ENCODE data around the gene CCM2L. TPM values are rescaled to one million over a fixed set of nuclear protein-coding genes. Genes with fewer than 3 reads are reported as not detected.
"Not testable (repeated sequence)": the region's sequence is repeated elsewhere in the genome, so short reads cannot be mapped to it uniquely, and the experiment has no call there.

The CCM2L gene
- total RNA-seq, 2 experiments from 2014 or later: not detected

DNA sequence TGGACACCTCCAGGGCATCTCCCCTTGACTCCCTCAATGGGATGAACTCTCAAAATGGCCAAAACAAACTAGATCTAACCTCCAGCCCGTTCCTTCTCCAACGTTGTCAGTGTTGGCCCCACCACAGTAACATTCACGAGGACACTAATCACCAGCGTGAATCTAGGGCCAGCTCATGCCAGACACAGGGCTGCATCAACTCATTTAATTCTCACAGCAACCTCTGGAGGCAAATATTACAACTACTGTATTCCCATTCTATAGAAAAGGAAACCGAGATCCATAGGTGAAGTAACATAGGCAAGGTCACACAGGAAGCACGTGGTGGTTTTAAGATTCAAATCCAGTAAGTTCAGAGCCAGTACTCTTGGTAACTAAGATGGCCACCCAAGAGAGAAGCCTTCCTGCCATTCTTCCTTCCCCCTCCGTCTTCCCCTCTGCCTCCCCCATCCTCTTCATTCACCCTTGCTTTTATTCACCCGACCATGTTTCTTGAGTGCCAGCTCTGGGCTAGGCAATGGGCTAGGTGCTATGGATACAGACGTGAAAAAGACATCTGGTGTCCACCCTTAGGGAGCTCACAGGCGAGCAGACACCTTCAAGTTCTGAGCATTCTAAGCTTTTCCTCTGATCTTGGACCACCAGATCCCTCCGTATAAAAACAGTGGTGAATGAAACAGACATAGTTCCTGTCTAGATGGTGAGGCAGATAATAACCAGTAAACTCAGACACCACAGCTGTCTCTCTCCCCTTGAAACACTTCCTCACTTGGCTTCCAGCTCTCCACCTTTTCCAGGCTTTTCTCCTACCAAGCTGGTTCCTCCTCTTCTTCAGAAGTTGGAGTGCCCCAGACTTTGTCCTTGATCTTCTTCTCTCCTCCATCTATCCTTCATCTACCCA lies 9.6 kb downstream of the CCM2L start:
- peaks cover 16% of the 10 kb centered on the region for H3K4me1 Mint-ChIP-seq (ENCODE audit: low read depth)
- H3K9me3 Mint-ChIP-seq: no peaks in the 10 kb centered on the region
- intact Hi-C loops (cut with micrococcal nuclease): loop anchor here (5.0 kb wide), 1 partner anchor 198 kb away; no protein-coding TSS in a partner anchor
- no peak for DNase-seq
- H3K27me3 Mint-ChIP-seq (ENCODE audit: low read depth): peaks cover 66% of the 10 kb centered on the region
- peak overlapping the region; percentile 58 for H3K27ac Mint-ChIP-seq
- CTCF ChIA-PET: interaction anchor here (1.3 to 3.0 kb wide), 5 partner anchors 11 to 169 kb away, joined by 3 to 37 read pairs (median 4); no protein-coding TSS in a partner anchor
- H3K4me3 Mint-ChIP-seq: peak overlapping the region; percentile 77
- H3K36me3 Mint-ChIP-seq (ENCODE audit: low read depth): peaks cover 2% of the 10 kb centered on the region

- peaks cover 61% of the 10 kb centered on the region for H3K27me3 Mint-ChIP-seq (ENCODE audit: low read depth)
- H3K9me3 Mint-ChIP-seq: no peaks in the 10 kb centered on the region
Observed at GRCh38 chr20:32021091-32021490, 10.9 kb downstream of the CCM2L start.

GRCh38 chr20:32024683-32025295 lies 14.6 kb downstream of the CCM2L start:
- Mint-ChIP-seq H3K9me3 (no peaks in the 10 kb centered on the region), H3K36me3 (ENCODE audit: low read depth) (no peaks in the 10 kb centered on the region), H3K27me3 (ENCODE audit: low read depth) (peaks cover 39% of the 10 kb centered on the region), H3K4me1 (ENCODE audit: low read depth) (peaks cover 6% of the 10 kb centered on the region), H3K4me3 (no peak overlapping the region), H3K27ac (no peak overlapping the region)
- CTCF ChIA-PET: no interaction called here
- intact Hi-C loops (cut with micrococcal nuclease): no loop called here
- DNase-seq: no peak

More at GRCh38 chr20:32021091-32021490, 10.9 kb downstream of the CCM2L start:
- intact Hi-C loops (cut with micrococcal nuclease): no loop called here
- Mint-ChIP-seq H3K27ac (no peak overlapping the region), H3K4me1 (ENCODE audit: low read depth) (peaks cover 16% of the 10 kb centered on the region), H3K36me3 (ENCODE audit: low read depth) (peaks cover 2% of the 10 kb centered on the region), H3K4me3 (no peak overlapping the region)
- CTCF ChIA-PET: interaction anchor here (1.6 to 3.0 kb wide), 2 partner anchors 10 to 168 kb away, joined by 4 to 37 read pairs; no protein-coding TSS in a partner anchor
- DNase-seq: no peak

- intact Hi-C loops (cut with micrococcal nuclease): no loop called here
- Mint-ChIP-seq H3K9me3 (no peaks in the 10 kb centered on the region), H3K27me3 (ENCODE audit: low read depth) (peaks cover 15% of the 10 kb centered on the region), H3K27ac (no peak overlapping the region), H3K4me1 (ENCODE audit: low read depth) (no peaks in the 10 kb centered on the region), H3K36me3 (ENCODE audit: low read depth) (no peaks in the 10 kb centered on the region), H3K4me3 (no peak overlapping the region)
- CTCF ChIA-PET: interaction anchor here (1.4 kb wide), 1 partner anchor 10 kb away, joined by 4 read pairs; no protein-coding TSS in a partner anchor
- no peak for DNase-seq
Observed at GRCh38 chr20:32027643-32028042, 17.4 kb downstream of the CCM2L start.

DNA sequence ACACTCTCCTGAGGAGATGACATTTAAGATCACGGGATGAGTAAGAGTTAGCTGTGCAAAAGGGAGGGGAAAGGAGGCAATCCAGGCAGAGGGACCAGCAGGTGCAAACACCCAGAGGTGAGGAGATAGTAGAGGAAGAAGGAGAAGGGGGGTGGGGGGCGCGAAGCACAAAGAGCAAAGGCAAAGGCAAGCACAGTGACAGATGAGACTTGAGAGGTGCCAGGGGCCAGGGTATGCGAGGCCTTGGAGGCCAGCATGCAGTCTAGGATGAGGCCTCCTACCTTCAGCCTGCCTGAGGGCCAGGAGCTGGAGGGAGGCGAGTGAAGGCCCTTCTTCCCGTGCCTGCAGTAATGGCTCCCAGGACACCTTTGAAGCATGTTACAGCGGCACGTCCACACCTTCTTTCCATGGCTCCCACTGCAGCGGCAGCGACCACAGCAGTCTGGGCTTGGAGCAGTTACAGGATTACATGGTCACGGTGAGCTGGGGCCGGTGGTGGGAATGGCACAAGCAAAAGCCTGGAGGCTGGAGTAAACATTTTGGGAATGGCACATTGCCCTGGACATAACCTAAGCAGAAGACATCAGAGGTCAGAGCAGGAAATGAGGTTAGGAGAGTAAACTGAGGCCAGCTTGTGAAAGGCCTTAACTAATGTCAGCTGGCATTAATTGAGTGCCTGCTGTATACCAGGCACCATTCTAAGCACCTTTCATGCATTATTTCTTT lies 18.6 kb downstream of the CCM2L start:
- CTCF ChIA-PET: interaction anchor here (0.7 to 4.4 kb wide), 9 partner anchors 9 to 206 kb away, joined by 3 to 37 read pairs (median 11); partner anchors contain the start of gene PDRG1

DNA sequence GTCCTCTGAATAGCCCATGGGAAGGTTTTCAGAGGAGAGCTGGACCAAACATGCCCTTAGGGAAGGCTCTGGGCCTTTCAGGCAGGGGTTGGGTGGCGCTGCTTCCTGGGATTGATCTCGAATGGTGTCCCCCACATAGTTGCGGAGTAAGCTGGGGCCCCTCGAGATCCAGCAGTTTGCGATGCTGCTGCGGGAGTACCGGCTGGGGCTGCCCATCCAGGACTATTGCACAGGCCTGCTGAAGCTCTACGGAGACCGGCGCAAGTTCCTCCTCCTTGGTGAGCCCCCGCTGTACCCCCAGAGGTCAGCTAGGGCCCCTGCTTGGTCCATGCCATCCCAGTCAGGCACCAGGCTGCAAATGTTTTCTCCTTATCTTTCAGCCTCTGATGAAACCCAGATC lies 19.3 kb downstream of the CCM2L start:
- H3K27me3 Mint-ChIP-seq (ENCODE audit: low read depth): peaks cover 6% of the 10 kb centered on the region
- DNase-seq: no peak

More for the DNA sequence above, 18.6 kb downstream of the CCM2L start:
- no peaks in the 10 kb centered on the region for H3K9me3 Mint-ChIP-seq
- H3K27me3 Mint-ChIP-seq (ENCODE audit: low read depth): peaks cover 7% of the 10 kb centered on the region
- no peak overlapping the region for H3K4me3 Mint-ChIP-seq
- H3K36me3 Mint-ChIP-seq (ENCODE audit: low read depth): no peaks in the 10 kb centered on the region
- DNase-seq: no peak
- H3K4me1 Mint-ChIP-seq (ENCODE audit: low read depth): no peaks in the 10 kb centered on the region
- intact Hi-C loops (cut with micrococcal nuclease): no loop called here
- no peak overlapping the region for H3K27ac Mint-ChIP-seq

GRCh38 chr20:32031007-32031958 lies 21.0 kb downstream of the CCM2L start:
- no peaks in the 10 kb centered on the region for H3K9me3 Mint-ChIP-seq
- DNase-seq: peak; percentile 77
- peak overlapping the region; percentile 12 for H3K4me3 Mint-ChIP-seq
- CTCF ChIA-PET: interaction anchor here (0.6 to 4.4 kb wide), 33 partner anchors 8 to 752 kb away, joined by 3 to 37 read pairs (median 4); partner anchors contain the start of gene PDRG1
- no peak overlapping the region for H3K27ac Mint-ChIP-seq
- H3K27me3 Mint-ChIP-seq (ENCODE audit: low read depth): peaks cover 6% of the 10 kb centered on the region
- H3K36me3 Mint-ChIP-seq (ENCODE audit: low read depth): no peaks in the 10 kb centered on the region
- H3K4me1 Mint-ChIP-seq (ENCODE audit: low read depth): no peaks in the 10 kb centered on the region
- intact Hi-C loops (cut with micrococcal nuclease): loop anchor here (1.0 to 10.0 kb wide), 5 partner anchors 61 to 622 kb away; no protein-coding TSS in a partner anchor

More for the DNA sequence above, 19.3 kb downstream of the CCM2L start:
- Mint-ChIP-seq H3K27ac (no peak overlapping the region), H3K9me3 (no peaks in the 10 kb centered on the region), H3K4me3 (no peak overlapping the region), H3K4me1 (ENCODE audit: low read depth) (no peaks in the 10 kb centered on the region), H3K36me3 (ENCODE audit: low read depth) (no peaks in the 10 kb centered on the region)
- CTCF ChIA-PET: interaction anchor here (0.7 to 4.4 kb wide), 12 partner anchors 10 to 232 kb away, joined by 3 to 37 read pairs (median 10); partner anchors contain the start of gene PDRG1
- intact Hi-C loops (cut with micrococcal nuclease): no loop called here

DNA sequence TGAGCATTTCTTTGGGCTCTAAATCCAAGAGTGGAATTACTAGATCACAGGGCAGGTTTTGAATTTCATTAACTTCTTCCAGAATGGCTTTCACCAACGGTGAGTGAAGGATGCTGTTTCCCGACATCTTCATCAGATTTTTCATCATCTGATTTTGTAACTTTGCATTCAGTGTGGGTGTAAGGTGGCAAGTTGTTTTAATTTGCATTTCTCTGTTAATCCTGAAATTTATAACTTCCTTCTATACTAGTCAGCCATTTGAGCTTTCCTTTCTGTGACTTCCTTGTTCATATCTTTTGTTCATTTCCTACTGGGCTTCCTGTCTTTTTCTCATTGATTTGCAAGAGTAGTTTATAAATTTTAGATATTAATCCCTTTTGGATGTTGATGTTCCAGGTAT lies 23.1 kb downstream of the CCM2L start:
- Mint-ChIP-seq H3K27me3 (ENCODE audit: low read depth) (peaks cover 11% of the 10 kb centered on the region), H3K36me3 (ENCODE audit: low read depth) (no peaks in the 10 kb centered on the region)
- CTCF ChIA-PET: interaction anchor here (0.6 to 2.2 kb wide), 4 partner anchors 13 to 181 kb away, joined by 3 to 8 read pairs (median 4); no protein-coding TSS in a partner anchor

GRCh38 chr20:32033721-32034120 lies 23.5 kb downstream of the CCM2L start:
- not testable (repeated sequence) for H3K9me3 Mint-ChIP-seq; DNase-seq; H3K4me3 Mint-ChIP-seq; H3K4me1 Mint-ChIP-seq (ENCODE audit: low read depth); H3K36me3 Mint-ChIP-seq (ENCODE audit: low read depth); H3K27ac Mint-ChIP-seq
- intact Hi-C loops (cut with micrococcal nuclease): loop anchor here (10.0 kb wide), 1 partner anchor 451 kb away; no protein-coding TSS in a partner anchor
- H3K27me3 Mint-ChIP-seq (ENCODE audit: low read depth): peaks cover 11% of the 10 kb centered on the region
- CTCF ChIA-PET: interaction anchor here (0.6 to 2.2 kb wide), 4 partner anchors 14 to 810 kb away, joined by 3 to 8 read pairs (median 4); no protein-coding TSS in a partner anchor

More for the DNA sequence above, 23.1 kb downstream of the CCM2L start:
- Mint-ChIP-seq H3K9me3 (no peaks in the 10 kb centered on the region), H3K27ac (no peak overlapping the region), H3K4me3 (no peak overlapping the region), H3K4me1 (ENCODE audit: low read depth) (no peaks in the 10 kb centered on the region)
- no peak for DNase-seq
- intact Hi-C loops (cut with micrococcal nuclease): loop anchor here (10.0 kb wide), 1 partner anchor 451 kb away; no protein-coding TSS in a partner anchor

- Mint-ChIP-seq H3K4me3 (no peak overlapping the region), H3K4me1 (ENCODE audit: low read depth) (no peaks in the 10 kb centered on the region), H3K36me3 (ENCODE audit: low read depth) (no peaks in the 10 kb centered on the region), H3K27me3 (ENCODE audit: low read depth) (peaks cover 11% of the 10 kb centered on the region), H3K27ac (no peak overlapping the region), H3K9me3 (no peaks in the 10 kb centered on the region)
- intact Hi-C loops (cut with micrococcal nuclease): loop anchor here (1.0 to 10.0 kb wide), 2 partner anchors 57 to 450 kb away; no protein-coding TSS in a partner anchor
- DNase-seq: no peak
- CTCF ChIA-PET: interaction anchor here (0.6 to 2.2 kb wide), 11 partner anchors 9 to 809 kb away, joined by 3 to 10 read pairs (median 3); no protein-coding TSS in a partner anchor
Observed at GRCh38 chr20:32034581-32035425, 24.6 kb downstream of the CCM2L start.
